ENCODE measurements around the gene MYOF.
A peak's percentile ranks its signal among the peaks of the same experiment; 100 is the strongest.

MYOF gene

DNA sequence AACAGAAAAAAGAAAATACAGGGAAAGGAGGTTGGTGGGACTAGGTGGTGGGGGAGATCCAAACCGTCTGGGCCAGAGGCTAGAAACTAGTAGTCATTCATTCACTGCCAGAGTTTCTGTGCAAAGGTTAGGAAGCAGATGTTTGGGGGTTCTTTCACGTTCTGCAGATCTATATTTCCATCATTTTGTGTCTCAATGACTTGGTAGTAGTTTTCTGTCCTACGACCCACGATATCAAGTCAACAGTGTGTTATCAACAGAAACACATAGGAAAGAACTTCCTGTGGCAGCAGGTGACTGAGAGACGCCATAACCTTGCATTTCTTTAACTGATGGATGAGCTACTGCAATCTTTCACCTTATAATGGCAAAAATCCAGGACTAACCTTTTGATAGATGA is 16.0 kb upstream of the MYOF start:
- Histone ChIP-seq H3K4me1 (ENCODE audit: control insufficient read depth, insufficient read depth, low read length) (peaks cover 8% of the 10 kb centered on the region), H3K9ac (ENCODE audit: low read length) (no peak overlapping the region), H3K4me3 (ENCODE audit: low read length) (no peak overlapping the region), H3K36me3 (ENCODE audit: control insufficient read depth, insufficient read depth, low read length) (no peaks in the 10 kb centered on the region), H3K27me3 (ENCODE audit: control insufficient read depth, insufficient read depth, low read length) (no peaks in the 10 kb centered on the region), H3K9me3 (ENCODE audit: control insufficient read depth, low read length) (no peaks in the 10 kb centered on the region)

DNA sequence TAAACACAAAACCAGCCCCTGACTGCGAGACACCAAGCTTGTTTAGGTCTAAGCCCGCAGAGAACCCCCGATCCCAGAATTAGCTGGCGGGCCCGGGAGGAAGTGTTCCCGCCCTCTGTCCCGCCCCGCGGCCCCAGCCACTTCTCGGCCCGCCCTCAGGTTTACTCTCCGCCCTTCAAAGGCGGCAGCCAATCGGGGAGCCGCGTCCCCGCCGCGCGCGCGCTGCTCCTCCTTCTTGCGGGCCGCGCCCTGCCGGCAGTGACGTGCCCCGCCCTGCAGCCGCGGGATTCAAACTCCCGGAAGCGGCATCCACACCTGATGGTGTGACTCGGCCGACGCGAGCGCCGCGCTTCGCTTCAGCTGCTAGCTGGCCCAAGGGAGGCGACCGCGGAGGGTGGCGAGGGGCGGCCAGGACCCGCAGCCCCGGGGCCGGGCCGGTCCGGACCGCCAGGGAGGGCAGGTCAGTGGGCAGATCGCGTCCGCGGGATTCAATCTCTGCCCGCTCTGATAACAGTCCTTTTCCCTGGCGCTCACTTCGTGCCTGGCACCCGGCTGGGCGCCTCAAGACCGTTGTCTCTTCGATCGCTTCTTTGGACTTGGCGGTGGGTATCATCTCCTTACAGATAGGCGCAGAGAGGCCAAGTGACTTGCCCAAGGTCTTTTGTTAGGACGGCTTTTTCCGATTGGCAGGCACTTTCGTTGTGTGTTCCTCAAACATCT is 14.3 kb upstream of the MYOF start, which contains the start of gene CEP55:
Gene CEP55 (plus strand): TSS at position 291 of the 720 bp plus-strand sequence. CDS start 3,440 bp downstream, outside the sequence.
- H3K36me3 ChIP-seq (ENCODE audit: control insufficient read depth, insufficient read depth, low read length): no peaks in the 10 kb centered on the region
- peak within 1 kb of the TSS; percentile 49 for H3K9ac ChIP-seq (ENCODE audit: low read length)
- H3K27me3 ChIP-seq (ENCODE audit: control insufficient read depth, insufficient read depth, low read length): no peaks in the 10 kb centered on the region
- peak within 1 kb of the TSS; percentile 71 for H3K4me3 ChIP-seq (ENCODE audit: low read length)
- H3K9me3 ChIP-seq (ENCODE audit: control insufficient read depth, low read length): no peaks in the 10 kb centered on the region
- H3K4me1 ChIP-seq (ENCODE audit: control insufficient read depth, insufficient read depth, low read length): peaks cover 8% of the 10 kb centered on the region

DNA sequence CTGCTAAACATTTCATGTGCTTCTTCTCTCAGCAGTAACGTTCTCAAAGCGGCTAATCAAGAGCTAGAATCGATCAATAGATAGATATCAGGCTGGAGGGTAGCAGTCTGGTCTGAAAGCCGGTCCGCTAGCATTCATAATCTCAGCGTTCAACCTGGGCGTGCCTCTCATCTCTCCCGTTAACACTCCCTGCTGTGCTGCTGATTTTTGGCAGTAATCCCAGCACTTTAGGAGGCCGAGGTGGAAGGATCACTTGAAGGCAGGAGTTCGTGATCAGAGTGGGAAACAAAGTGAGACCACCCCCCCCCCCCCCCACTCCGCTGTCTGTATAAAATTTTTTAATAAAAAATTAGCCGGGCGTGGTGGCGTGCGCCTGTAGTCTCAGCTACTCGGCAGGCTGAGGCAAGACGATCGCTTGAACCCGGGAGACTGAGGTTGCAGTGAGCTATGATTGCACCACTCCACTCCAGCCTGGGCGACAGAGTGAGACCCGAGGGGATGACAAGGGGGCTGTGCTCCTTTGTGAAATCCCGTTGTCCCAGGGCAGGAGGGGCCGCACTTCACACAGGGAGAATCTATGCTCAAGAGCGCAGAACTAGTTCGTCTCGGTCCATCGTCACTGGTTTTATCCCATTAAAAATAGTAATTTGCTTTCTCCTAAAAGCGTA is 13.7 kb upstream of the MYOF start:
- Histone ChIP-seq H3K27me3 (ENCODE audit: control insufficient read depth, insufficient read depth, low read length) (no peaks in the 10 kb centered on the region), H3K36me3 (ENCODE audit: control insufficient read depth, insufficient read depth, low read length) (no peaks in the 10 kb centered on the region), H3K4me1 (ENCODE audit: control insufficient read depth, insufficient read depth, low read length) (peaks cover 8% of the 10 kb centered on the region), H3K9ac (ENCODE audit: low read length) (peak overlapping the region; percentile 49), H3K9me3 (ENCODE audit: control insufficient read depth, low read length) (no peaks in the 10 kb centered on the region), H3K4me3 (ENCODE audit: low read length) (peak overlapping the region; percentile 32)

DNA sequence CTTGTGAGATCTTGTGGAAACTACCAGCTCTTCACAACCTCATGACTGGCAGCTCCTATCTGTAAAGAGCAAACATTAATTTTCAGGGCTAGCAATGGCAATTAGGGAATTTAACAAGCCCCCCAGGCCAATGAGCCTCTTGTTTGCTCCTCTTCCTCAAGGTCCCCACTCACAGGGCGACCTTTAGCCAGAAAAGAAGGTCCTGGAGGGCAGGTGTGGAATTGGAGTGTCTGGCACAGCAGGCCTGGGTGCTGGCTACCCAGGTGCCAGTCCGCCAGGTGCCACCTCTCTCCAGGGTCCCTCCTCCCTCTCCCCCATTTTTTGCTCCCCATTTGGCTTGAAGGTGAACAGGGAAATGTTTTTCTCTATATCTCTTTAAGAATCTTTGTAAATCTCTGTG is 12.4 kb upstream of the MYOF start:
- Histone ChIP-seq H3K4me1 (ENCODE audit: control insufficient read depth, insufficient read depth, low read length) (peaks cover 8% of the 10 kb centered on the region), H3K9ac (ENCODE audit: low read length) (no peak overlapping the region), H3K4me3 (ENCODE audit: low read length) (no peak overlapping the region), H3K27me3 (ENCODE audit: control insufficient read depth, insufficient read depth, low read length) (no peaks in the 10 kb centered on the region), H3K9me3 (ENCODE audit: control insufficient read depth, low read length) (no peaks in the 10 kb centered on the region), H3K36me3 (ENCODE audit: control insufficient read depth, insufficient read depth, low read length) (no peaks in the 10 kb centered on the region)

DNA sequence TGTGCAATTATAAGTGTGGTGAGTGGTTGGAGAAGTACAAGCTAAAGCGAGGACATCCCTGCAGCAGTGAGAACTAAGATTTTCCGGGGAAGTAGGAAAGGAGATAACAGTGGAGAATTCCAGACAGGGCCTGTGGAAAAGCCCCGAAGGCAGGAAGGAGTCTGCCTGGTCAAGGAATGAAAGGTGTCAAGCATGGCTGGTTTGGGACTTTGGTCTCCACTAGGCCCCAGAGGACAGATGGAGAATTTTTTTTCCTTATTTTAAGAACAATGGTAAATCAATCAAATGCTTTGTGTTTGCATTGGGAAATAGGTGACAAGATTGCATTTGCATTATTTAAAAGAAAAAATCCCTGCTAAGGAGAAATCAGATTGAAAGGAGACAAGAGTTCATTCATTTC is 11.0 kb upstream of the MYOF start:
- Histone ChIP-seq H3K36me3 (ENCODE audit: control insufficient read depth, insufficient read depth, low read length) (no peaks in the 10 kb centered on the region), H3K4me1 (ENCODE audit: control insufficient read depth, insufficient read depth, low read length) (peaks cover 8% of the 10 kb centered on the region), H3K9ac (ENCODE audit: low read length) (no peak overlapping the region), H3K27me3 (ENCODE audit: control insufficient read depth, insufficient read depth, low read length) (no peaks in the 10 kb centered on the region), H3K9me3 (ENCODE audit: control insufficient read depth, low read length) (no peaks in the 10 kb centered on the region), H3K4me3 (ENCODE audit: low read length) (no peak overlapping the region)

DNA sequence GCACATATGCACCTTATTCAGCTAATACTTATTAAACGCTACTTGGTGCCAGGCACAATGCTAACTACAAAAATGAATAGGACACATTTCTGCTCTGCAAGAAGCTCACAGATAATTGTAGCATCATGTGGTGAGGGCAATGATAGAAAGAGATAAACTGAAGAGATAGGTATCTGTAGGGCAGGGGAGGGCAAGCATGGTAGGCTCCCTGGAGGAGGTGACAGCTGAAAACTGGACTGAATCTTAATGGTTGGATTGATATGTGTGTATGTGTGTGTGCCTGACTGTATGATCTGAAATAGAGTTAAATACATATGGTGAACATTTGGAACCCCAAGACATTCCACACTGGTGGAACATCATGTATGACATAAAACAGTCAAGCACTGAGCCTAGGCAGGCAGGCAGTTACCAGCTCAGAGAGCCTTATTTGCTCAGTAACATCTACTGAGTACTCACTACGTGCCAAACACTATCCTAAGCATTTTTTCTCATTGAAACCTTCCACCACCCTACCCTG is 9.5 kb upstream of the MYOF start:
- no peaks in the 10 kb centered on the region for H3K27me3 ChIP-seq (ENCODE audit: control insufficient read depth, insufficient read depth, low read length)
- no peaks in the 10 kb centered on the region for H3K36me3 ChIP-seq (ENCODE audit: control insufficient read depth, insufficient read depth, low read length)
- H3K4me1 ChIP-seq (ENCODE audit: control insufficient read depth, insufficient read depth, low read length): peaks cover 4% of the 10 kb centered on the region
- H3K9ac ChIP-seq (ENCODE audit: low read length): no peak overlapping the region
- no peaks in the 10 kb centered on the region for H3K9me3 ChIP-seq (ENCODE audit: control insufficient read depth, low read length)
- no peak overlapping the region for H3K4me3 ChIP-seq (ENCODE audit: low read length)

DNA sequence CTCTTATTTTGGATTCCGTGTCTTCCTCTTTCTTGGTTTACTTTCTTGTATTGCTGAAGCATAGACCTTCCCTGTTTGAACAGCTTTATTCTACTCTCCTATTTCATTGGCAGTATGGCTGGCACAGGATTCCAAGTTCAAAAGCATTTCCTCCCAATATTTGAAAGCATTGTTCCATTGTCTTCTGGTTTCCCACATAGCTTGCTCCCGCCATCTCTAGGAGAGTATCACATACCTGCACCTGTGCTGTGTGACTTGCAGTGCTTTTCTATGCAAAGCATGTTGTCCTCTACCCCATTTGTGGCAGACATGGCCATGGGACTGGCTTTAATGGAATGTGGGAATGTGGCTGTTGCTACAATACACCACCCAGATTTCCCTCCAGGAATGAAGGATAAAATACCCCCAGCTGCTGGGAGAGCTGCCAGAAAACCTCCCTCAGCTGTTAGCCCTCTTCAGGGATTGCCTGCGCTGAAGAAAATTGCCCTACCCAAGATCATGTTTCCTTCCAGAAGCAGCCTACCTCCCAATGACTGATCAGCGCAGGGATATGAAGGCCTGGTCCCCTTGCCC is 6.9 kb upstream of the MYOF start:
- H3K9me3 ChIP-seq (ENCODE audit: control insufficient read depth, low read length): no peaks in the 10 kb centered on the region
- no peaks in the 10 kb centered on the region for H3K27me3 ChIP-seq (ENCODE audit: control insufficient read depth, insufficient read depth, low read length)
- H3K36me3 ChIP-seq (ENCODE audit: control insufficient read depth, insufficient read depth, low read length): no peaks in the 10 kb centered on the region
- H3K4me3 ChIP-seq (ENCODE audit: low read length): no peak overlapping the region
- no peak overlapping the region for H3K9ac ChIP-seq (ENCODE audit: low read length)
- no peaks in the 10 kb centered on the region for H3K4me1 ChIP-seq (ENCODE audit: control insufficient read depth, insufficient read depth, low read length)

DNA sequence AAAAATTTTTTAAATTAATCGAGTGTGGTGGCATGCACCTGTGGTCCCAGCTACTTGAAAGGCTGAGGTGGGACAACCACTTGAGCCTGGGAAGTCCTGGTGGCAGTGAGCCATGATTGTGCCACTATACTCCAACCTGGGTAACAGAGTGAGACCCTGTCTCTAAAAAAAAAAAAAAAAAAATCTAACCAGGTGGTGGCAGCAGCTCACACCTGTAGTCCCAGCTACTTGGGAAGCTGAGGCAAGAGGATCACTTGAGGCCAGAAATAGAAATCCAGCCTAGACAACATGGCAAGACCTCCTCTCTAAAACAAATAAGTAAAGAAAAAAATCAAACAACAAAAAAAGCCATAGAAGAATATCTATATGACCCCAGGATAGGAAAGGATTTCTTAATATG is 3.6 kb upstream of the MYOF start:
- Histone ChIP-seq H3K4me3 (ENCODE audit: low read length) (no peak overlapping the region), H3K36me3 (ENCODE audit: control insufficient read depth, insufficient read depth, low read length) (no peaks in the 10 kb centered on the region), H3K9ac (ENCODE audit: low read length) (no peak overlapping the region), H3K4me1 (ENCODE audit: control insufficient read depth, insufficient read depth, low read length) (no peaks in the 10 kb centered on the region), H3K27me3 (ENCODE audit: control insufficient read depth, insufficient read depth, low read length) (no peaks in the 10 kb centered on the region), H3K9me3 (ENCODE audit: control insufficient read depth, low read length) (no peaks in the 10 kb centered on the region)

DNA sequence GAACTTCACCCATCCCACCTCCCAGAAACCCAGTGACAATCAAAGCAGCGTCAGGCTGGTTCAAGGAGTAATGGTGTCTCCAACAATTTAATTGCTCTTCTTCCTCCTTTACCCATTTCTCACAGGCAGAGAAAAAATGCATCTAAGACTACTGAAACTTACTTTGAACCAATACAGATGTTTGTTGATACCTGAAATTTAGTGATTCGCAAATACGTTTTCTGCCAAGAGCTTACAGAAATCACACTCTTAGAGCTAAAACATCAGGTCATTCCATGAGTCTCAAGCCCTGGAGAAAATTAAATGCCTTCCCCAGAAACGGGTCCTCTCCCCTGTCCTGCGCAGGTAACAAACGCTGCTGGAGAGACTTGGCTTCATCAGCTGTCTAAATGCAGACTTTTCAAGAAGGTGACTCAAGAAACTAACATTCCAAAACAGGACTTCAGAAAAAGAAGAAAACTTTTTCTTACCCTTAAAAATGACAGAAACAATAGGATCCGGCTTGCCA is 443 bp downstream of the MYOF start:
- H3K4me3 ChIP-seq (ENCODE audit: low read length): peak overlapping the region; percentile 73
- H3K9ac ChIP-seq (ENCODE audit: low read length): peak overlapping the region; percentile 91
- no peaks in the 10 kb centered on the region for H3K36me3 ChIP-seq (ENCODE audit: control insufficient read depth, insufficient read depth, low read length)
- no peaks in the 10 kb centered on the region for H3K4me1 ChIP-seq (ENCODE audit: control insufficient read depth, insufficient read depth, low read length)
- H3K9me3 ChIP-seq (ENCODE audit: control insufficient read depth, low read length): no peaks in the 10 kb centered on the region
- no peaks in the 10 kb centered on the region for H3K27me3 ChIP-seq (ENCODE audit: control insufficient read depth, insufficient read depth, low read length)

DNA sequence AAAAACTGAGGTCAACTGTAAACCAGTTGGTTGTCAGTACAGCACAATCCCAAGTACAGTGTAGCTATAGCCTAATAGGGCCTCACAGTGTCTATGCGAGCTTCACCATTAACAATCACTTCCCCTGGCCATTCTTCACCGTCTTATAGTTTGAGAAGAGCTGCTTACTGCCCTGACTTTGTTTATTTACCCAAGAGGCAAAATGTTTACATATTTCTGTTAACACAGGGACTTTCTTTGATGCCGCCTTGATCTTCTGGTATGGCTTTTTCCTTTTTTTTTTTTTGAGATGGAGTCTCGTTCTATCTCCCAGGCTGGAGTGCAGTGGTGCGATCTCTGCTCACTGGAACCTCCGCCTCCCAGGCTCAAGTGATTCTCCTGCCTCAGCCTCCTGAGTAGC is 3.3 kb downstream of the MYOF start:
- H3K4me1 ChIP-seq (ENCODE audit: control insufficient read depth, insufficient read depth, low read length): peaks cover 15% of the 10 kb centered on the region

DNA sequence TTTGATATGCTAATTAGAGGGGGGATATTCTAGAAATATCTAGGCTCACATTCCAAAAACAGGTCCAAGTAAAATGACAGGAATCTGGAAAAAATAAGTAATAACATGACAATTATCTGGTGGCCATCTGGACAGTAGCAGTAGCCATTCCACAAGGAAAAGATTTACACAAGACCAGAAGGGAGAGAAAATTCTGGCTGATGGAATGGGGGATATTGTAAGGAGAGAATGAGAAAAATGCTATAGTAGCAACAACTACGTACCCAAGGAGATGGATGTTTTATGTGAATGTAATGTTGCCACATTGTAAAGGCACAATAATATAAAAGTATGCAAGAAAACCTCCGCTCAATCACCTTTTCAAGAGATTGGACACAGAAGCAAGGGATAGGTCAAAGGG is 5.4 kb downstream of the MYOF start:
- peaks cover 23% of the 10 kb centered on the region for H3K4me1 ChIP-seq (ENCODE audit: control insufficient read depth, insufficient read depth, low read length)

More for the DNA sequence above, 3.3 kb downstream of the MYOF start:
- Histone ChIP-seq H3K27me3 (ENCODE audit: control insufficient read depth, insufficient read depth, low read length) (no peaks in the 10 kb centered on the region), H3K9me3 (ENCODE audit: control insufficient read depth, low read length) (no peaks in the 10 kb centered on the region), H3K36me3 (ENCODE audit: control insufficient read depth, insufficient read depth, low read length) (no peaks in the 10 kb centered on the region), H3K4me3 (ENCODE audit: low read length) (no peak overlapping the region), H3K9ac (ENCODE audit: low read length) (no peak overlapping the region)

DNA sequence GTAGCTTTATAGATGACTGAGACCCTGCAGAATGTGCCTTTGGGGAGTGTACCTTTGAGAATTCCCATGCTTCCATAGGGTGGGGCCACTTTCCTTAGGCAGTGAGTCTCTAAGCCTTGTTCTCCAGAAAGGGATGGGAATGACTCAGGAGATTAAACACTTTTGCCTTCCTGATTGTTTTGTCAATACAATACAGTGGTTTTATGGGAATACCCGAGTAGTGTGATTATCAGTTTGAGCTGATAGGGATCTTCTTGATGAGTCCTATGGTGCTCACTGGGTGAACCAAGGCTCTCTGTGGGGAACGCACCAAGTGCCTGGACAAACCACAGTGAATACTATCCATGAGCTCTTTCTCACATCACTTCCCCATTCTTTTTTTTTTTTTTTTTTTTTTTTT is 6.3 kb downstream of the MYOF start:
- Histone ChIP-seq H3K4me3 (ENCODE audit: low read length) (no peak overlapping the region), H3K27me3 (ENCODE audit: control insufficient read depth, insufficient read depth, low read length) (no peaks in the 10 kb centered on the region), H3K9ac (ENCODE audit: low read length) (no peak overlapping the region), H3K4me1 (ENCODE audit: control insufficient read depth, insufficient read depth, low read length) (peaks cover 30% of the 10 kb centered on the region), H3K9me3 (ENCODE audit: control insufficient read depth, low read length) (no peaks in the 10 kb centered on the region), H3K36me3 (ENCODE audit: control insufficient read depth, insufficient read depth, low read length) (no peaks in the 10 kb centered on the region)

More for the DNA sequence above, 5.4 kb downstream of the MYOF start:
- H3K4me3 ChIP-seq (ENCODE audit: low read length): no peak overlapping the region
- H3K9ac ChIP-seq (ENCODE audit: low read length): no peak overlapping the region
- H3K36me3 ChIP-seq (ENCODE audit: control insufficient read depth, insufficient read depth, low read length): no peaks in the 10 kb centered on the region
- H3K9me3 ChIP-seq (ENCODE audit: control insufficient read depth, low read length): no peaks in the 10 kb centered on the region
- H3K27me3 ChIP-seq (ENCODE audit: control insufficient read depth, insufficient read depth, low read length): no peaks in the 10 kb centered on the region

Measured in mucosa of stomach (tissue), 1 donor.